ENCODE data around the gene PRX. TPM values are rescaled to one million over a fixed set of nuclear protein-coding genes. Genes with fewer than 3 reads are reported as not detected.

The PRX gene
- total and polyA plus RNA-seq, 9 donors = 1.7 to 8.8 (median 6.9) TPM

GRCh38 chr19:40383668-40384248 lies 29.4 kb downstream of the PRX start:
- intact Hi-C loops (cut with DNase I) = no loop called here
- Histone ChIP-seq H3K4me1 (ENCODE audit: insufficient read depth) (no peaks in the 10 kb centered on the region), H3K27me3 (no peaks in the 10 kb centered on the region), H3K27ac (no peak overlapping the region), H3K9me3 (no peaks in the 10 kb centered on the region), H3K4me3 (no peak overlapping the region), H3K36me3 (no peaks in the 10 kb centered on the region)
- WGBS, 3 donors = 81 to 86% (median 85%) methylated on average over 28 of the region's 28 CpGs
- DNase-seq = no peak
- TF ChIP-seq CTCF (IDR thresholded peaks at IDR 0.05) = no peak
- TF ChIP-seq EP300 (IDR thresholded peaks at IDR 0.05) = no peak
- TF ChIP-seq POLR2A (IDR thresholded peaks at IDR 0.05) = no peak

GRCh38 chr19:40381321-40381720 lies 31.9 kb downstream of the PRX start:
- H3K27me3 ChIP-seq = no peaks in the 10 kb centered on the region
- WGBS, 3 donors = 80 to 85% (median 81%) methylated on average over 3 of the region's 3 CpGs
- TF ChIP-seq POLR2A (IDR thresholded peaks at IDR 0.05) (no peak), CTCF (IDR thresholded peaks at IDR 0.05) (no peak), EP300 (IDR thresholded peaks at IDR 0.05) (no peak)
- intact Hi-C loops (cut with DNase I) = no loop called here
- H3K36me3 ChIP-seq = no peaks in the 10 kb centered on the region
- no peaks in the 10 kb centered on the region for H3K4me1 ChIP-seq (ENCODE audit: insufficient read depth)
- no peak overlapping the region for H3K27ac ChIP-seq
- H3K4me3 ChIP-seq = no peak overlapping the region
- no peaks in the 10 kb centered on the region for H3K9me3 ChIP-seq
- no peak for DNase-seq

GRCh38 chr19:40380199-40381037 lies 32.8 kb downstream of the PRX start:
- Histone ChIP-seq H3K4me3 (no peak overlapping the region), H3K9me3 (no peaks in the 10 kb centered on the region), H3K4me1 (ENCODE audit: insufficient read depth) (no peaks in the 10 kb centered on the region), H3K36me3 (no peaks in the 10 kb centered on the region), H3K27ac (no peak overlapping the region), H3K27me3 (no peaks in the 10 kb centered on the region)
- TF ChIP-seq CTCF (IDR thresholded peaks at IDR 0.05) (no peak), EP300 (IDR thresholded peaks at IDR 0.05) (no peak), POLR2A (IDR thresholded peaks at IDR 0.05) (no peak)
- DNase-seq = no peak
- WGBS, 3 donors = 73 to 85% (median 75%) methylated on average over 37 of the region's 37 CpGs
- intact Hi-C loops (cut with DNase I) = no loop called here

GRCh38 chr19:40379446-40380198 lies 33.6 kb downstream of the PRX start:
- H3K36me3 ChIP-seq = no peaks in the 10 kb centered on the region
- 73 to 86% (median 75%) methylated on average over 11 of the region's 11 CpGs for WGBS, 3 donors

More at GRCh38 chr19:40379446-40380198, 33.6 kb downstream of the PRX start:
- Histone ChIP-seq H3K27me3 (no peaks in the 10 kb centered on the region), H3K4me3 (no peak overlapping the region), H3K4me1 (ENCODE audit: insufficient read depth) (no peaks in the 10 kb centered on the region), H3K27ac (no peak overlapping the region), H3K9me3 (no peaks in the 10 kb centered on the region)
- DNase-seq = no peak
- intact Hi-C loops (cut with DNase I) = no loop called here
- TF ChIP-seq POLR2A (IDR thresholded peaks at IDR 0.05) (no peak), CTCF (IDR thresholded peaks at IDR 0.05) (no peak)
